Measurements from ENCODE around the gene RPGRIP1L. TPM values are rescaled to one million over a fixed set of nuclear protein-coding genes. Genes with fewer than 3 reads are reported as not detected.

RPGRIP1L gene
- total and polyA plus RNA-seq, 2 of the 8 experiments (the other 6 are each of a cell fraction or from before 2014, with no cell fraction given), result 4.0 to 13.7 TPM

DNA sequence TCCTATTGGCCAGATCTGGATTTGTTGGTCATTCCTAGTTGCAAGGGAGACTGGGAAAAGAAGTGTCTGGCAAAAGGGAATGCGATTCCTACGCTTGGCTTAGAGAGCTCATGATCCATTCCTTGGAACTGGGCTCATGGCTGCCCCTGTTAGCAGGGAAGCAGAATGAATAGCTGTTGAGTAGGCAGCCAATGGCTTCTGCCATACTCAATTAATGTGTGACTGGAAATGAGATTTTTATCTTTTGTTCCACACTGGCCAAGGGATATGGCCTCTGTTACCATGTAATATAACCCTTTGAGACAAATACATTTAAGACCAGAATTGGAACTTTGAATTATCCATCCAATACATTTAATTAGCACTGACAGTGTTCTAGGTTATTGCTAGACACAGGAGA is 31.2 kb upstream of the RPGRIP1L start (continued):
- TF ChIP-seq, protein P1, sequence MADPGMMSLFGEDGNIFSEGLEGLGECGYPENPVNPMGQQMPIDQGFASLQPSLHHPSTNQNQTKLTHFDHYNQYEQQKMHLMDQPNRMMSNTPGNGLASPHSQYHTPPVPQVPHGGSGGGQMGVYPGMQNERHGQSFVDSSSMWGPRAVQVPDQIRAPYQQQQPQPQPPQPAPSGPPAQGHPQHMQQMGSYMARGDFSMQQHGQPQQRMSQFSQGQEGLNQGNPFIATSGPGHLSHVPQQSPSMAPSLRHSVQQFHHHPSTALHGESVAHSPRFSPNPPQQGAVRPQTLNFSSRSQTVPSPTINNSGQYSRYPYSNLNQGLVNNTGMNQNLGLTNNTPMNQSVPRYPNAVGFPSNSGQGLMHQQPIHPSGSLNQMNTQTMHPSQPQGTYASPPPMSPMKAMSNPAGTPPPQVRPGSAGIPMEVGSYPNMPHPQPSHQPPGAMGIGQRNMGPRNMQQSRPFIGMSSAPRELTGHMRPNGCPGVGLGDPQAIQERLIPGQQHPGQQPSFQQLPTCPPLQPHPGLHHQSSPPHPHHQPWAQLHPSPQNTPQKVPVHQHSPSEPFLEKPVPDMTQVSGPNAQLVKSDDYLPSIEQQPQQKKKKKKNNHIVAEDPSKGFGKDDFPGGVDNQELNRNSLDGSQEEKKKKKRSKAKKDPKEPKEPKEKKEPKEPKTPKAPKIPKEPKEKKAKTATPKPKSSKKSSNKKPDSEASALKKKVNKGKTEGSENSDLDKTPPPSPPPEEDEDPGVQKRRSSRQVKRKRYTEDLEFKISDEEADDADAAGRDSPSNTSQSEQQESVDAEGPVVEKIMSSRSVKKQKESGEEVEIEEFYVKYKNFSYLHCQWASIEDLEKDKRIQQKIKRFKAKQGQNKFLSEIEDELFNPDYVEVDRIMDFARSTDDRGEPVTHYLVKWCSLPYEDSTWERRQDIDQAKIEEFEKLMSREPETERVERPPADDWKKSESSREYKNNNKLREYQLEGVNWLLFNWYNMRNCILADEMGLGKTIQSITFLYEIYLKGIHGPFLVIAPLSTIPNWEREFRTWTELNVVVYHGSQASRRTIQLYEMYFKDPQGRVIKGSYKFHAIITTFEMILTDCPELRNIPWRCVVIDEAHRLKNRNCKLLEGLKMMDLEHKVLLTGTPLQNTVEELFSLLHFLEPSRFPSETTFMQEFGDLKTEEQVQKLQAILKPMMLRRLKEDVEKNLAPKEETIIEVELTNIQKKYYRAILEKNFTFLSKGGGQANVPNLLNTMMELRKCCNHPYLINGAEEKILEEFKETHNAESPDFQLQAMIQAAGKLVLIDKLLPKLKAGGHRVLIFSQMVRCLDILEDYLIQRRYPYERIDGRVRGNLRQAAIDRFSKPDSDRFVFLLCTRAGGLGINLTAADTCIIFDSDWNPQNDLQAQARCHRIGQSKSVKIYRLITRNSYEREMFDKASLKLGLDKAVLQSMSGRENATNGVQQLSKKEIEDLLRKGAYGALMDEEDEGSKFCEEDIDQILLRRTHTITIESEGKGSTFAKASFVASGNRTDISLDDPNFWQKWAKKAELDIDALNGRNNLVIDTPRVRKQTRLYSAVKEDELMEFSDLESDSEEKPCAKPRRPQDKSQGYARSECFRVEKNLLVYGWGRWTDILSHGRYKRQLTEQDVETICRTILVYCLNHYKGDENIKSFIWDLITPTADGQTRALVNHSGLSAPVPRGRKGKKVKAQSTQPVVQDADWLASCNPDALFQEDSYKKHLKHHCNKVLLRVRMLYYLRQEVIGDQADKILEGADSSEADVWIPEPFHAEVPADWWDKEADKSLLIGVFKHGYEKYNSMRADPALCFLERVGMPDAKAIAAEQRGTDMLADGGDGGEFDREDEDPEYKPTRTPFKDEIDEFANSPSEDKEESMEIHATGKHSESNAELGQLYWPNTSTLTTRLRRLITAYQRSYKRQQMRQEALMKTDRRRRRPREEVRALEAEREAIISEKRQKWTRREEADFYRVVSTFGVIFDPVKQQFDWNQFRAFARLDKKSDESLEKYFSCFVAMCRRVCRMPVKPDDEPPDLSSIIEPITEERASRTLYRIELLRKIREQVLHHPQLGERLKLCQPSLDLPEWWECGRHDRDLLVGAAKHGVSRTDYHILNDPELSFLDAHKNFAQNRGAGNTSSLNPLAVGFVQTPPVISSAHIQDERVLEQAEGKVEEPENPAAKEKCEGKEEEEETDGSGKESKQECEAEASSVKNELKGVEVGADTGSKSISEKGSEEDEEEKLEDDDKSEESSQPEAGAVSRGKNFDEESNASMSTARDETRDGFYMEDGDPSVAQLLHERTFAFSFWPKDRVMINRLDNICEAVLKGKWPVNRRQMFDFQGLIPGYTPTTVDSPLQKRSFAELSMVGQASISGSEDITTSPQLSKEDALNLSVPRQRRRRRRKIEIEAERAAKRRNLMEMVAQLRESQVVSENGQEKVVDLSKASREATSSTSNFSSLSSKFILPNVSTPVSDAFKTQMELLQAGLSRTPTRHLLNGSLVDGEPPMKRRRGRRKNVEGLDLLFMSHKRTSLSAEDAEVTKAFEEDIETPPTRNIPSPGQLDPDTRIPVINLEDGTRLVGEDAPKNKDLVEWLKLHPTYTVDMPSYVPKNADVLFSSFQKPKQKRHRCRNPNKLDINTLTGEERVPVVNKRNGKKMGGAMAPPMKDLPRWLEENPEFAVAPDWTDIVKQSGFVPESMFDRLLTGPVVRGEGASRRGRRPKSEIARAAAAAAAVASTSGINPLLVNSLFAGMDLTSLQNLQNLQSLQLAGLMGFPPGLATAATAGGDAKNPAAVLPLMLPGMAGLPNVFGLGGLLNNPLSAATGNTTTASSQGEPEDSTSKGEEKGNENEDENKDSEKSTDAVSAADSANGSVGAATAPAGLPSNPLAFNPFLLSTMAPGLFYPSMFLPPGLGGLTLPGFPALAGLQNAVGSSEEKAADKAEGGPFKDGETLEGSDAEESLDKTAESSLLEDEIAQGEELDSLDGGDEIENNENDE (IDR thresholded peaks at IDR 0.05; ENCODE audit: insufficient replicate concordance, low read length), result no peak
- TF ChIP-seq SAP30 (IDR thresholded peaks at IDR 0.05; ENCODE audit: insufficient read depth, insufficient replicate concordance, low read length) (no peak), MAFK (IDR thresholded peaks at IDR 0.05; ENCODE audit: low read depth, low read length) (no peak), CHD1 (IDR thresholded peaks at IDR 0.05; ENCODE audit: low read depth, low read length) (no peak), CREB1 (IDR thresholded peaks at IDR 0.05) (no peak), HDAC2 (IDR thresholded peaks at IDR 0.05; ENCODE audit: borderline replicate concordance in 1 of 2, low read depth in 2 of 2, low read length in 2 of 2) (no peak), RAD21 (IDR thresholded peaks at IDR 0.05 in 1 of 2, conservative IDR thresholded peaks at IDR 0.05 in 1 of 2; ENCODE audit: low read depth in 2 of 2, low read length in 2 of 2) (no peak), TBP (IDR thresholded peaks at IDR 0.05; ENCODE audit: low read depth, low read length) (no peak), POLR2A (IDR thresholded peaks at IDR 0.05; ENCODE audit: control extremely low read depth in 1 of 2, low read depth in 2 of 2, low read length in 2 of 2) (no peak)

Measured in H1 (cell line).